Fibroblast of skin of right biceps (primary cell): ENCODE data around the gene ACO1.
A peak's percentile ranks its signal among the peaks of the same experiment; 100 is the strongest.

Experiments used
- DNase-seq: peaks from one replicate; pipeline ENCODE4 v3.0.0-alpha.2; 2013

ACO1 gene

GRCh38 chr9:32384002-32384363 is 460 bp upstream of the ACO1 start:
- no peak for DNase-seq

- DNase-seq, result peak; percentile 7
Observed at GRCh38 chr9:32385152-32385884, 875 bp downstream of the ACO1 start.

- no peak for DNase-seq
Observed at GRCh38 chr9:32385885-32386283, 1.4 kb downstream of the ACO1 start.

- no peak for DNase-seq
Observed at GRCh38 chr9:32387256-32387655, 2.8 kb downstream of the ACO1 start.

GRCh38 chr9:32389365-32389764 is 4.9 kb downstream of the ACO1 start:
- no peak for DNase-seq

GRCh38 chr9:32393911-32394310 is 9.5 kb downstream of the ACO1 start:
- DNase-seq, result no peak

- peak; percentile 16 for DNase-seq
Observed at GRCh38 chr9:32394381-32395049, 10.1 kb downstream of the ACO1 start.

- peak; percentile 88 for DNase-seq
Observed at GRCh38 chr9:32395510-32396216, 11.2 kb downstream of the ACO1 start.

- DNase-seq, result peak; percentile 12
Observed at GRCh38 chr9:32398207-32398606, 13.8 kb downstream of the ACO1 start.

- no peak for DNase-seq
Observed at GRCh38 chr9:32399110-32399815, 14.8 kb downstream of the ACO1 start.

- no peak for DNase-seq
Observed at GRCh38 chr9:32401488-32401887, 17.0 kb downstream of the ACO1 start.

GRCh38 chr9:32403567-32404260 is 19.3 kb downstream of the ACO1 start:
- DNase-seq, result no peak

- DNase-seq, result no peak
Observed at GRCh38 chr9:32404402-32404801, 20.0 kb downstream of the ACO1 start.

GRCh38 chr9:32404856-32405255 is 20.4 kb downstream of the ACO1 start:
- DNase-seq, result no peak

- no peak for DNase-seq
Observed at GRCh38 chr9:32405506-32405905, 21.1 kb downstream of the ACO1 start.

GRCh38 chr9:32406046-32406445 is 21.6 kb downstream of the ACO1 start:
- DNase-seq, result no peak

GRCh38 chr9:32411753-32412152 is 27.3 kb downstream of the ACO1 start:
- no peak for DNase-seq

GRCh38 chr9:32412440-32412839 is 28.0 kb downstream of the ACO1 start:
- no peak for DNase-seq

- no peak for DNase-seq
Observed at GRCh38 chr9:32413424-32413823, 29.0 kb downstream of the ACO1 start.

GRCh38 chr9:32414856-32415255 is 30.4 kb downstream of the ACO1 start:
- no peak for DNase-seq

- DNase-seq, result no peak
Observed at GRCh38 chr9:32419921-32420320, 35.5 kb downstream of the ACO1 start.

GRCh38 chr9:32422237-32422806 is 37.9 kb downstream of the ACO1 start:
- DNase-seq, result no peak
